Nephron (organoid): ENCODE measurements around the gene BOD1.

Source experiments
- H3K27ac Mint-ChIP-seq, 3 experiments: 2 replicates each; pipeline ENCODE4 v1.8.0; 2020; ENCODE audit warnings: mixed read lengths in 3 of 3, mild to moderate bottlenecking in 2 of 3, moderate library complexity in 1 of 3
- H3K27me3 Mint-ChIP-seq: 2 replicates; pipeline ENCODE4 v1.8.0; 2021; ENCODE audit warnings: low read depth, mild to moderate bottlenecking, moderate library complexity, mixed read lengths
- H3K36me3 Mint-ChIP-seq: 2 replicates; pipeline ENCODE4 v1.8.0; 2020; ENCODE audit warnings: low read depth, mixed read lengths
- H3K4me1 Mint-ChIP-seq: 2 replicates; pipeline ENCODE4 v1.8.0; 2020; ENCODE audit warnings: mixed read lengths
- H3K4me3 Mint-ChIP-seq, 3 experiments: 2 replicates each; pipeline ENCODE4 v1.8.0; 2020; ENCODE audit warnings: mild to moderate bottlenecking in 3 of 3, mixed read lengths in 3 of 3, moderate library complexity in 2 of 3
- H3K9me3 Mint-ChIP-seq: 2 replicates; pipeline ENCODE4 v1.8.0; 2020; ENCODE audit warnings: mixed read lengths
- CTCF ChIP-seq, 3 experiments: fragments of 200-600 bp; sonication (generic); IDR thresholded peaks; one replicate each; pipeline ENCODE4 v1.5.0; 2021; ENCODE audit warnings: antibody characterized with exemption in 3 of 3; ENCODE audit not compliant: unreplicated experiment in 3 of 3

Gene BOD1

GRCh38 chr5:173648308-173648866 is 31.9 kb upstream of the BOD1 start:
- Mint-ChIP-seq H3K9me3 (peaks cover 17% of the 10 kb centered on the region), H3K4me1 (peaks cover 26% of the 10 kb centered on the region), H3K27ac (no peak overlapping the region), H3K27me3 (no peaks in the 10 kb centered on the region), H3K36me3 (no peaks in the 10 kb centered on the region), H3K4me3 (no peak overlapping the region)
- no peak for TF ChIP-seq CTCF (IDR thresholded peaks at IDR 0.05; ENCODE audit: unreplicated experiment in 3 of 3)

DNA sequence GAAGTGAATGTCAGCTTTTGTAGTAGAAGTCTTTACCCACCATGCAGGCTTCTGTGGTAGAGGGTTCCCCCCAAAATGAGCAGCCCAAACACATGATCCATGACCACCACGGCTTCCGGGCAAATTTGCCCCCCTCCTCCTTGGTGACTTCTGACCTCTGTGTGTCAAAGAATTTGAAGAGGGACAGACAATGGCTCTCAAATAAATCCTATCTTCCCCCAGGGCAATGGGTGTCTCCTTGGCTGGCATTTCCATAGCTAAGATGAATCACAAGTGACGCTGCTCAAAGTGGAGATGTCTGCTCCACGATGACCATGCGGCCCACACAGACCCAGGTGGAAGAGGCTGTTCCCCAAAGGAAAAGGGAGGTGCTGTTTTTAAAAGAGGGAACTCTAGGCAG is 30.2 kb upstream of the BOD1 start:
- TF ChIP-seq CTCF (IDR thresholded peaks at IDR 0.05; ENCODE audit: unreplicated experiment in 3 of 3): no peak
- Mint-ChIP-seq H3K9me3 (peaks cover 5% of the 10 kb centered on the region), H3K4me3 (no peak overlapping the region), H3K4me1 (peaks cover 26% of the 10 kb centered on the region), H3K27ac (peak overlapping the region; percentile 17 to 74 (median 63)), H3K27me3 (no peaks in the 10 kb centered on the region), H3K36me3 (no peaks in the 10 kb centered on the region)

GRCh38 chr5:173645890-173646574 is 29.6 kb upstream of the BOD1 start:
- TF ChIP-seq CTCF (IDR thresholded peaks at IDR 0.05; ENCODE audit: unreplicated experiment in 3 of 3): no peak
- Mint-ChIP-seq H3K9me3 (peaks cover 4% of the 10 kb centered on the region), H3K36me3 (no peaks in the 10 kb centered on the region), H3K27me3 (no peaks in the 10 kb centered on the region), H3K27ac (peak overlapping the region; percentile 28 to 74 (median 63)), H3K4me3 (no peak overlapping the region), H3K4me1 (peaks cover 26% of the 10 kb centered on the region)

DNA sequence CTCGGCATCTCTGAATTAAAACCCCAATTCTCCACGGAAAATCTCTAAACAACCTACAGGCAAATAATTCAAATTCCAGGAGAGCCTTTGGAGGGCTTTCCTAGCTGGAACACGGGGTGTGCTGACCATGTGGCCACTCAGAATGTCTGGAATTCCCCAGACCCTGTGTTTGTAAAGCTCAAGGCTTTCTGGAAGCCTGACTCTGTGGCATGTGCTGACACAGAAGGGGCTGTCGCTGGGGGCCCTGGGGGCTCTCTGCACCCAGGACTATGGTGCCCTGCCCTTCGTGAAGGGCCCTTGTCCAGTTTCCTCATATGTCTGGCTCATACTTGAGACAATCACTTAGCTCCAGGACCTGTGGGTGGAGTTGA is 29.0 kb upstream of the BOD1 start:
- Mint-ChIP-seq H3K9me3 (no peaks in the 10 kb centered on the region), H3K27me3 (no peaks in the 10 kb centered on the region), H3K36me3 (no peaks in the 10 kb centered on the region), H3K4me3 (peak overlapping the region in 1 of 3 experiments; percentile 53), H3K4me1 (peaks cover 32% of the 10 kb centered on the region), H3K27ac (peak overlapping the region; percentile 38 to 74 (median 63))
- TF ChIP-seq CTCF (IDR thresholded peaks at IDR 0.05; ENCODE audit: unreplicated experiment in 3 of 3): no peak

GRCh38 chr5:173644673-173645436 is 28.4 kb upstream of the BOD1 start:
- peak overlapping the region; percentile 38 to 74 (median 63) for H3K27ac Mint-ChIP-seq
- peak overlapping the region in 2 of 3 experiments; percentile 13 to 53 for H3K4me3 Mint-ChIP-seq
- no peaks in the 10 kb centered on the region for H3K36me3 Mint-ChIP-seq
- H3K9me3 Mint-ChIP-seq: no peaks in the 10 kb centered on the region
- H3K4me1 Mint-ChIP-seq: peaks cover 38% of the 10 kb centered on the region
- TF ChIP-seq CTCF (IDR thresholded peaks at IDR 0.05; ENCODE audit: unreplicated experiment in 3 of 3): no peak
- H3K27me3 Mint-ChIP-seq: no peaks in the 10 kb centered on the region
